Neural cell (in vitro differentiated cells): Measurements from ENCODE around the gene GDPD5.

Experiments
- CTCF ChIP-seq: fragments of 450-650 bp; IDR thresholded peaks from 2 replicates; pipeline ENCODE4 v1.5.1; 2014; ENCODE audit warnings: antibody characterized with exemption, mild to moderate bottlenecking, moderate library complexity; ENCODE audit not compliant: poor library complexity, severe bottlenecking
- EZH2 ChIP-seq: fragments of 200-600, 300-800 bp; shearing (Covaris generic), sonication (generic); IDR thresholded peaks from 2 replicates; pipeline ENCODE4 v1.6.1; 2014; ENCODE audit warnings: antibody characterized with exemption, low read length, borderline replicate concordance, mild to moderate bottlenecking; ENCODE audit not compliant: insufficient read depth, poor library complexity, severe bottlenecking
- MXI1 ChIP-seq: fragments of 450-650 bp; conservative IDR thresholded peaks from 2 replicates; pipeline ENCODE4 v1.6.1; 2014; ENCODE audit warnings: antibody characterized with exemption, mild to moderate bottlenecking; ENCODE audit not compliant: poor library complexity, severe bottlenecking
- POLR2AphosphoS5 ChIP-seq: IDR thresholded peaks from 2 replicates; pipeline ENCODE4 v1.6.1; 2012
- TAF1 ChIP-seq: IDR thresholded peaks from 2 replicates; pipeline ENCODE4 v1.6.1; 2012; ENCODE audit warnings: low read depth

- TF ChIP-seq EZH2 = no peak
- no peak for TF ChIP-seq CTCF
- TF ChIP-seq MXI1 = no peak
- TF ChIP-seq TAF1 = no peak
- no peak for TF ChIP-seq POLR2AphosphoS5
Observed at GRCh38 chr11:75499423-75500190, 26.1 kb downstream of the GDPD5 start.
